Mucosa of stomach (tissue), 1 donor: ENCODE results near the gene MAP3K2.
"Not testable (repeated sequence)": the region's sequence is repeated elsewhere in the genome, so short reads cannot be mapped to it uniquely, and the experiment has no call there.

Source experiments
- H3K27me3 ChIP-seq: one replicate; pipeline ENCODE4 v1.7.0; 2013; ENCODE audit warnings: mild to moderate bottlenecking, low read length; ENCODE audit not compliant: control insufficient read depth, insufficient read depth
- H3K36me3 ChIP-seq: one replicate; pipeline ENCODE4 v1.7.0; 2013; ENCODE audit warnings: low read length; ENCODE audit not compliant: control insufficient read depth, insufficient read depth
- H3K4me1 ChIP-seq: one replicate; pipeline ENCODE4 v1.7.0; 2013; ENCODE audit warnings: mild to moderate bottlenecking, low read length; ENCODE audit not compliant: control insufficient read depth, insufficient read depth
- H3K4me3 ChIP-seq: one replicate; pipeline ENCODE4 v1.7.0; 2013; ENCODE audit warnings: low read length
- H3K9ac ChIP-seq: one replicate; pipeline ENCODE4 v1.7.0; 2013; ENCODE audit warnings: mild to moderate bottlenecking, low read length, moderate library complexity
- H3K9me3 ChIP-seq: one replicate; pipeline ENCODE4 v1.7.0; 2013; ENCODE audit warnings: mild to moderate bottlenecking, low read length, moderate library complexity; ENCODE audit not compliant: control insufficient read depth
- donor health status: Pancreatic carcinoma.

The MAP3K2 gene

DNA sequence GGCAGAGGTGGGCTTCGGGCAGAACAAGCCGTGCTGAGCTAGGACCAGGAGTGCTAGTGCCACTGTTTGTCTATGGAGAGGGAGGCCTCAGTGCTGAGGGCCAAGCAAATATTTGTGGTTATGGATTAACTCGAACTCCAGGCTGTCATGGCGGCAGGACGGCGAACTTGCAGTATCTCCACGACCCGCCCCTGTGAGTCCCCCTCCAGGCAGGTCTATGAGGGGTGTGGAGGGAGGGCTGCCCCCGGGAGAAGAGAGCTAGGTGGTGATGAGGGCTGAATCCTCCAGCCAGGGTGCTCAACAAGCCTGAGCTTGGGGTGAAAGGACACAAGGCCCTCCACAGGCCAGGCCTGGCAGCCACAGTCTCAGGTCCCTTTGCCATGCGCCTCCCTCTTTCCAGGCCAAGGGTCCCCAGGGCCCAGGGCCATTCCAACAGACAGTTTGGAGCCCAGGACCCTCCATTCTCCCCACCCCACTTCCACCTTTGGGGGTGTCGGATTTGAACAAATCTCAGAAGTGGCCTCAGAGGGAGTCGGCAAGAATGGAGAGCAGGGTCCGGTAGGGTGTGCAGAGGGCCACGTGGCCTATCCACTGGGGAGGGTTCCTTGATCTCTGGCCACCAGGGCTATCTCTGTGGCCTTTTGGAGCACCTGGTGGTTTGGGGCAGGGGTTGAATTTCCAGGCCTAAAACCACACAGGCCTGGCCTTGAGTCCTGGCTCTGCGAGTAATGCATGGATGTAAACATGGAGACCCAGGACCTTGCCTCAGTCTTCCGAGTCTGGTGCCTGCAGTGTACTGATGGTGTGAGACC is 30.7 kb upstream of the MAP3K2 start, which contains the start of gene PROC:
Gene PROC, plus strand, starts transcription at position 128 of the 812 bp plus-strand sequence. CDS start 1,516 bp downstream, outside the sequence.
- H3K4me3 ChIP-seq = no peak within 1 kb of the TSS
- peaks cover 15% of the 10 kb centered on the region for H3K27me3 ChIP-seq
- H3K9ac ChIP-seq = no peak within 1 kb of the TSS
- H3K9me3 ChIP-seq = no peaks in the 10 kb centered on the region
- peaks cover 25% of the 10 kb centered on the region for H3K4me1 ChIP-seq
- no peaks in the 10 kb centered on the region for H3K36me3 ChIP-seq

DNA sequence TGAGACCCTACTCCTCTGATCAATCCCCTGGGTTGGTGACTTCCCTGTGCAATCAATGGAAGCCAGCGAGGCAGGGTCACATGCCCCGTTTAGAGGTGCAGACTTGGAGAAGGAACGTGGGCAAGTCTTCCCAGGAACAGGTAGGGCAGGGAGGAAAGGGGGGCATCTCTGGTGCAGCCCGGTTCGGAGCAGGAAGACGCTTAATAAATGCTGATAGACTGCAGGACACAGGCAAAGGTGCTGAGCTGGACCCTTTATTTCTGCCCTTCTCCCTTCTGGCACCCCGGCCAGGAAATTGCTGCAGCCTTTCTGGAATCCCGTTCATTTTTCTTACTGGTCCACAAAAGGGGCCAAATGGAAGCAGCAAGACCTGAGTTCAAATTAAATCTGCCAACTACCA is 29.6 kb upstream of the MAP3K2 start:
- Histone ChIP-seq H3K4me3 (no peak overlapping the region), H3K36me3 (no peaks in the 10 kb centered on the region), H3K9me3 (no peaks in the 10 kb centered on the region), H3K27me3 (peaks cover 5% of the 10 kb centered on the region), H3K9ac (no peak overlapping the region), H3K4me1 (peaks cover 25% of the 10 kb centered on the region)

DNA sequence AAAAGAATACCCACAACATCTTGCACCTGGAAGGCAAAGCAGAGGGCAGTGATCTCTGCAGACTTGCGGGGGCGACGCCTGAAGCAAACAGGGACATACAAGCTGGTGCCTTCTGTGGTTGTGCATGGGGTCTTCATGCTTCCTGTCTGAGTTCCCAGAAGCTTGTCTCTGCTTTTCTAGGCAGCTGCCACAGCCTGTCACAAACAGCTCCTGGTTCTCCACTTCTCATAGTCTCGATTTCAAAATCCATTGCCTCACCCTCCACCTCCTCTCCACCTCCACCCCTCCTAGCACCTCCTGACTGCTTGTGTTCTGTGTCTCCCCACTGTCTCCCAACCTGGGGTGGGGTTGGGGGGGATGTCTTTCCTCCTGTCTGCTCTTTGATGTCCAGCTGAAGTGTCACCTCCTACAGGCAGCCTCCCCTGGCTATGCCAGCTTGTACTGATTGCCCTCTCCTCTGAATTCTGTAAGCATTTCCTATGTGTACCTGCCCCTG is 28.8 kb upstream of the MAP3K2 start:
- Histone ChIP-seq H3K9ac (no peak overlapping the region), H3K4me3 (no peak overlapping the region), H3K4me1 (peaks cover 25% of the 10 kb centered on the region)

DNA sequence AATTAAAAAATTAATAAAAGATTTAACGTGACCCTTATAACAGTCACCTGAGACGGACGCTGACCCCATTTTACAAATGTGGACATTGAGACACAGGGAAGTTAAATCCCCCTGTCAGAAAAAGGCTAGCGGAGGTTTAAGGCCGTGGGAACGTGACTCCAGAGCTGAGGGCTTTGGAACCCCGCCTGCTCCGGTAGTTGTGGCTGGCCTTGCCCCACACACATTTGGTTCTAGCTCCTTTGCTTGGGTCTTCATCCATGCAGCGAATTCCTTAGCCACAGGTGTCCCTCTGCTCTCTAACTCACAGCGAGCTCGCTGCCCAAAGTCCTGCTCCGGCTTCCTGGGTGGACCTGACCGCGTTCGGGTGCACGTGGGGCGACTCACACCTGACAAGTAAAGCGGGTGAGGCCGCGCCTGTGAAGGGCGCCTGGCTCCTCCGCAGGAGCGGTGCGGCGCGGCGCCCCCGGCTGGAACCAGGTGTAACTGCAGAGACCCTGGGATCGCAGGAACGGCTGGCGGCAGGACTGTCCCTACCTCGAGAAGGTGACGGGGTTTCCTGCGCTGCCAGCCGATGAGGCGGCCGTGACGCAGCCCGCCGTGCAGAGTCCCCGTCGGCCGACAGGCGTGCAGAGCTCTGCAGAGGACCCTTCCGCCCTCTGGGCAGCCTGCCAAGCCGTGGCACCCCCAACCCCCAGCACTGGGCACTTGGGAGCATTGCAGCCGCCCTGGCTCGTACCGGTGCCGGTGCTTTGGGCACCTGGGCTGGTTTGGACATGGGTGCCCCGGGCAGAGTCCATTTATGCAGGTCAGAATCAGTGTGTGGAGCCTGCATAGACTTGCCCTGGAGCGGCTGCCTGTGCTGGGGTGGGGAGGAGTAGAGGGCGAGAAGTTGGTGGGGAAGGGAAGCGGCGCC is 28.1 kb upstream of the MAP3K2 start:
- H3K4me3 ChIP-seq = peak overlapping the region; percentile 62
- peak overlapping the region; percentile 59 for H3K9ac ChIP-seq
- no peaks in the 10 kb centered on the region for H3K27me3 ChIP-seq
- H3K4me1 ChIP-seq = peaks cover 25% of the 10 kb centered on the region
- H3K9me3 ChIP-seq = no peaks in the 10 kb centered on the region
- no peaks in the 10 kb centered on the region for H3K36me3 ChIP-seq

More for the DNA sequence above, 28.8 kb upstream of the MAP3K2 start:
- no peaks in the 10 kb centered on the region for H3K27me3 ChIP-seq
- no peaks in the 10 kb centered on the region for H3K36me3 ChIP-seq
- H3K9me3 ChIP-seq = no peaks in the 10 kb centered on the region

DNA sequence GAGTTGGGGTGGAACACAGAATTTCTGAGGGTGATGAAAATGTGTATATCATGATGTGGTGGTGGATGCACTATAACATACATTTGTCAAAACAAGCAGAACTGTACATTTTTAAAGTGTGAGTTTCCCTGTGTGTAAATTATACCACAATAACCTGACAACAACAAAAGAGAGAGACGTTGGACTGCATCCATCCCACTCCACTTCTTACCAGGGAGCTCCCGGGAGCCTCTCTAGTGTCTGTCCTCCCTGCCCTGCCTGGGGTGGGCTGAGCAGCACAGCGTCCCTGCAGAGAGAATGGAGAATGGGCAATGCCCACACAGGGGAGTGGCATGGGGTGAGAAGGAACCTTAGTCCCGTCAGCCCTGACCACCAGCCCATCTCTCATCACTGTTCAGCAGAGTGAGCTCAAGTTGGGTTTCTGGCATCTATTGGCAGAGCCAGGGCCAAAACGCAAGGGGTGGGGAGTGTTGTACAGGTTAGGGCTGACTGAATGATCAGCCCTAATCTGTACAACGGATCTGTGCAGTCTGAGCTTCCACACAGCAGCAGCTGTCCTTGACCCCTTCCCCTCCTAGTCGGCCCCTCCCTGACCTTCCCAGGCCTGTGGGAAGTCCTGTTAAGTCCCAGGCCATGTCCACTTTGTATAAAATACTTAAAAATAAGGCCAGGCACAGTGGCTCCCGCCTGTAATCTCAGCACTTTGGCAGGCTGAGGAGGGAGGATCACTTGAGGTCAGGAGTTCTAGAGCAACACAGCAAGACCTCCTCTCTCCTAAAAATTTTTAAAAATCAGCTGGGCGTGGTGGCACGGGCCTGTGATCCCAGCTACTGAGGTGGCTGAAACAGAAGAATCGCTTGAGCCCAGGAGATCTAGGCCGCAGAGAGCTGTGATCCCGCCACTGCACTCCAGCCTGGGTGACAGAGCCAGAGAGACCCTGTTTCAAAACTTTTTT is 27.1 kb upstream of the MAP3K2 start:
- H3K4me3 ChIP-seq = no peak overlapping the region
- H3K9ac ChIP-seq = no peak overlapping the region
- no peaks in the 10 kb centered on the region for H3K9me3 ChIP-seq
- no peaks in the 10 kb centered on the region for H3K36me3 ChIP-seq
- peaks cover 25% of the 10 kb centered on the region for H3K4me1 ChIP-seq
- H3K27me3 ChIP-seq = no peaks in the 10 kb centered on the region

DNA sequence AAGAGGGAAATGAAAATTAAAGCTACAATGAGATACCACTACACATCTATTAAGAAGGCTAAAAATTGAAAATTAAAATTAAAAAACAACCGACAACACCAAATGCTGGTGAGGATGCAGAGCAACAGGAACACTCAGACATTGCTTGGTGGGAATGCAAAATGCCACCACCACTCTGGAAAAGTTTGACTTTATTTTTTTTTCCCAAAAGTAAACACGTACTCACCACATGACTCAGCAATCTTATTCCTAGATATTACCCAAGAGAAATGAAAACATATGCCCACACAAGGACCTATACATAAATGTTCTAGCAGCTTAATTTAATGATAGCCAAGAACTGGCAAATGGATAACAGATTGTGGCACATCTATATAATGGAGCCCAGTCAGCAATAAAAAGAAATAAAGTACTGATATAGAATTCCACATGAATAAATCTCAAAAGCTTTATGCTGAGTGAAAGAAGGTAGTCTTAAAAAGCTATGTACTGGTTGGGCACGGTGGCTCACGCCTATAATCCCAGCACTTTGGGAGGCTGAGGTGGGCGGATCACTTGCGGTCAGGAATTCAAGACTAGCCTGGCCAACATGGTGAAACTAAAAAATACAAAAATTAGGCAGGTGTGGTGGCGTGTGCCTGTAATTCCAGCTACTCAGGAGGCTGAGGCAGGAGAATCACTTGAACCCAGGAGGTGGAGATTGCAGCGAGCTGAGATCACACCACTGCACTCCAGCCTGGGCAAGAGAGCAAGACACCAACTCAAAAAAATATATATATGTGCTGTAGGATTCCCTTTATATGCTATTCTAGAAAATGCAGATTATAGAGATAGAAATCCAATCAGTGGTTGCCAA is 26.2 kb upstream of the MAP3K2 start:
- H3K9ac ChIP-seq = no peak overlapping the region
- H3K9me3 ChIP-seq = no peaks in the 10 kb centered on the region
- H3K4me1 ChIP-seq = peaks cover 25% of the 10 kb centered on the region
- H3K27me3 ChIP-seq = no peaks in the 10 kb centered on the region
- H3K36me3 ChIP-seq = no peaks in the 10 kb centered on the region
- no peak overlapping the region for H3K4me3 ChIP-seq

DNA sequence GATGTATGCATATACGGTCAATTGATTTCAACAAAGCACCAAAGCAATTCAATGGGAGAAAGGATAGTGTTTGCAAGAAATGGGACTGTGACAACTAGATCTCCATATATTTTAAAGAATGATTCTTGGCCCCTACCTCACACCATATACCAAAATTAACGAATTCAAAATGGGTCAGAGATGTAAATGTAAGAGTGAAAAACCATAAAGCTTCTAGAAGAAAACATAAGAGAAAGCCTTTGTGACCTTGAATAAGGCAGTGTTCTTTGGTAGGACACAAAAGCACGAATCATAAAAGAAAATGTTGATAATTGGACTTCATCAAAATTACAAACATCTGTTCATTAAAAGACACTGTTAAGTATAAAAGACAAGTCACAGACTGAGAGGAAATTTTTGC is 25.4 kb upstream of the MAP3K2 start:
- H3K9me3 ChIP-seq = no peaks in the 10 kb centered on the region
- no peaks in the 10 kb centered on the region for H3K36me3 ChIP-seq
- H3K9ac ChIP-seq = no peak overlapping the region
- H3K27me3 ChIP-seq = no peaks in the 10 kb centered on the region
- peaks cover 27% of the 10 kb centered on the region for H3K4me1 ChIP-seq
- H3K4me3 ChIP-seq = no peak overlapping the region

DNA sequence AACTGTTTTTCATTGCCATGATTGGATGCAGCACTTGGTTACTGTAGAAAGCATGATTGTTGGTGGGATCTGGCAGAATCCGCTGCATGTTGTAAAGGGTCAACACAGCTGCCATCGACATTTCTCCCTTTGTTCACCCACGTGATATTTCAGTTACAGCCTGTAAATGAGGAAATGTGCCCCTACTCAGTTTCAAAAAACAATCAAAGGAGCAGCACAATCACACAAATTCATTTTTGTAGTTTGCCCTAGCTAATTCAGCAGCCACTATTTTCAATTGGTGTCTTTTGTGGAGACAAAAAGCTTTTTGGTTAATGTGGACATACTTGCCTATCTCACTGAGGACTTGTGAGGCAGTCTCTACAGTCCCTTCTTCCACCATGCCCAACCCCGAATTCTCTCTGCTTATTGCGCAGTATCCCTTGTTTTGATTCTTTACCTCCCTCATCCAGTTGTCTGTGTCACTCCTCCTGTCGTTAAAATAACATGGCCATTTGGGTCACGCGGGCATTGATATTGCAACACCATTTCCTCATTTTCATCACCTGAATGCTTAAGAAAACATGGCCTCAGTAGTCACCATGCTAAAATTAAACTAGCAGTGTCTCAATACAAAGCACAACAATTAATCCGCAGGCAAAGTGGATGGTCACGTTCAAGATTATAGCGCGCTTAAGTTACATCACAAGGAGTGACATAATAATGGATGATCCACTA is 24.0 kb upstream of the MAP3K2 start:
- no peaks in the 10 kb centered on the region for H3K9me3 ChIP-seq
- no peak overlapping the region for H3K9ac ChIP-seq
- no peaks in the 10 kb centered on the region for H3K36me3 ChIP-seq
- peaks cover 31% of the 10 kb centered on the region for H3K4me1 ChIP-seq
- no peaks in the 10 kb centered on the region for H3K27me3 ChIP-seq
- H3K4me3 ChIP-seq = no peak overlapping the region

DNA sequence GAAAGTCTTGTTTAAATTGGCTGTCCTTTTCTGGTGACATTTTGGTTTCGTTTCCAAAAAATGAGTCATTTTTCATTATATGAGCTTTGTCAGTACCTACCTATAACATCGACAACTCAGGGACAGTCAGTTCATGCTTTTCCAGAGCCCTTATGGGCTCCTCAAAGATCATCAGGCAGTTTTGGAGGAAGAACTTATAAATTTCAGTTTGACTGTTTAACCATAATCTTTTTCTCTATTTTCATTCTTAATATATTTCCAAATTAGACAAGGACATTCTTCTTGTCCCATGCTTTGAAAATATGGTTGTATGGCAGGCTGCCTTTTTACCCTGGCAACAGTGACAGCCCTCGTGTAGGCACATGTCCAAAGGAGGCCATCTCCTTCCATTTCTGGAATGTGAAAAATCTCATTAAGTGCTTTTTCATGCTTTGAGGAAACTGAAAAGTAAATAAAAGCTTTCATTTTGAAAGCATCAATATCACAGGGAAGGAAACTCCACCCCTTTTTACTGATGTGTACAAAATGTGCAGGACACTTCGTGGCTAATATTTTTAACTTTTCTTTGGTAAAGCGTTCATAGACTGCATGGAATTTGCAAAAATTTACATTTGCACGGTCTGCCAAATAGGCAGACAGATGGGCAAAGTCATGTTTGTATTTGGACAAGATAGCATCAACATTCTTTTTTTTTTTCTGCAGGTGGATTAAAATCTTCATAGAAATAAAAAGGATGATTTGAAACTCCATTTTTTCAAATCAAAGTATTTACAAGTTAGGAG is 23.3 kb upstream of the MAP3K2 start:
- Histone ChIP-seq H3K36me3 (no peaks in the 10 kb centered on the region), H3K27me3 (no peaks in the 10 kb centered on the region), H3K4me3 (no peak overlapping the region), H3K9ac (peak overlapping the region; percentile 1), H3K9me3 (no peaks in the 10 kb centered on the region), H3K4me1 (peaks cover 29% of the 10 kb centered on the region)

DNA sequence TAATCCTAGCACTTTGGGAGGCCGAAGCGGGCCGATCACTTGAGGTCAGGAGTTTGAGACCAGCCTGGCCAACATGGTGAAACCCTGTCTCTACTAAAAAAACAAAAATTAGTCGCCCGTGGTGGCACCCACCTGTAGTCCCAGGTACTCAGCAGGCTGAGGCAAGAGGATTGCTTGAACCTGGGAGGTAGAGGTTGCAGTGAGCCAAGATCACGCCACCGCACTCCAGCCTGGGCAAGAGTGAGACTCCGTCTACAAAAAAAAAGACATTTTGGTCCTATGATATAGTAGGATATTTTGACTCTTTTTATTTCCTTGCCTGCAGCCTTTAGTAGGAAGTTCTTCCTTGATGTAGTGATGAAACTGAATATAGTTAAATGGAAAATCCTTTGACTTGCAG is 21.9 kb upstream of the MAP3K2 start:
- peaks cover 21% of the 10 kb centered on the region for H3K4me1 ChIP-seq
- not testable (repeated sequence) for H3K9me3 ChIP-seq, H3K27me3 ChIP-seq, H3K9ac ChIP-seq, H3K36me3 ChIP-seq, H3K4me3 ChIP-seq
